ENCODE results near the gene DYDC2.
"Not testable (repeated sequence)": the region's sequence is repeated elsewhere in the genome, so short reads cannot be mapped to it uniquely, and the experiment has no call there.

Gene DYDC2

DNA sequence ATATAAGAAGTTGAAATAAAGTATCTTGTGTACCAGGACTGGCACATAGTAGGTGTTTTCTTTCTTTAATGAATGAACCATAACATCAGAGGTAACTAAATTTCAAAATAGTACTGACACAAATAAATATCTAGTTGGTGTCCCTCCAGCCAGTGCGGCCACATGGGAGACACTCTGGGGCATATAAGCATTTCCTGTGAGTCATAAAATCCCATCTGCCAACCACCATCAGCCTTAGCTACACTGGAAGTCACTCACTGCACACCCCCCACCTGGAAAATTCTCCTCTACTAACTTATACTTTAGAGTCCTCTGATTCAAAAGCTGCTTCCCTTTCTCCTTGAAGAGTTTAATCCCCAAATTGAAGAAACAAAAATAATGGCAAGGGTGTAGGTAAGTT lies 32.5 kb upstream of the DYDC2 start:
- Histone ChIP-seq H3K27ac (ENCODE audit: low read depth, low read length) (no peak overlapping the region), H3K4me1 (ENCODE audit: control insufficient read depth, insufficient read depth, low read length) (peaks cover 5% of the 10 kb centered on the region; the same call in 1 of the 2 replicates), H3K9me3 (ENCODE audit: control insufficient read depth, insufficient read depth, low read depth, low read length) (no peaks in the 10 kb centered on the region), H3K4me3 (ENCODE audit: low read depth, low read length) (no peak overlapping the region), H3K36me3 (ENCODE audit: control insufficient read depth, insufficient read depth, low read length) (no peaks in the 10 kb centered on the region), H3K27me3 (ENCODE audit: control insufficient read depth, insufficient read depth, low read length) (peaks cover 2% of the 10 kb centered on the region; the same call in 1 of the 2 replicates), H3K9ac (ENCODE audit: low read length) (no peak overlapping the region)

DNA sequence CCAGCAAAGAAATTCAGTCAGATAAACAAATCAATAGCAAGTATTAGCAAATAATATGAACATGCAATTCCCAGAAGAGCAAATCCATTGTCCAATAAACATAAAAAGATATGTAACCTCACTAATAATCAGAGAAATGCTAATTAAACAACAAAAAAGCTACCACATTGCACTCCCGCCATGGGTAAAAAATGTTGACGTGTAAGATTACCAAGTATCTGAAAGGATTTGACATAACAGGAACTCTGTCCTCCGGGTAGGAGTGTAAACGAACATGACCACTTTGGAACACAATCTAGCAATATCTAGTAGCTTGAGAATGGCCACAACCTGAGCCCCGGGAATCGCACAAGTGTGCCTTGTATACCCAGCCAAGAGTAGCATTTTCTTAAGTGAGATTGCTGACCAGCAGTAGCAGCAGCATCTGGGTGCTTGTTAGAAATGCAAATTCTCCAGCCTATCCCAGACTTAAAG lies 31.7 kb upstream of the DYDC2 start:
- Histone ChIP-seq H3K4me1 (ENCODE audit: control insufficient read depth, insufficient read depth, low read length) (peaks cover 5% of the 10 kb centered on the region; the same call in 1 of the 2 replicates), H3K27me3 (ENCODE audit: control insufficient read depth, insufficient read depth, low read length) (peaks cover 2% of the 10 kb centered on the region; the same call in 1 of the 2 replicates), H3K9ac (ENCODE audit: low read length) (no peak overlapping the region), H3K27ac (ENCODE audit: low read depth, low read length) (no peak overlapping the region), H3K4me3 (ENCODE audit: low read depth, low read length) (no peak overlapping the region), H3K9me3 (ENCODE audit: control insufficient read depth, insufficient read depth, low read depth, low read length) (no peaks in the 10 kb centered on the region), H3K36me3 (ENCODE audit: control insufficient read depth, insufficient read depth, low read length) (no peaks in the 10 kb centered on the region)

DNA sequence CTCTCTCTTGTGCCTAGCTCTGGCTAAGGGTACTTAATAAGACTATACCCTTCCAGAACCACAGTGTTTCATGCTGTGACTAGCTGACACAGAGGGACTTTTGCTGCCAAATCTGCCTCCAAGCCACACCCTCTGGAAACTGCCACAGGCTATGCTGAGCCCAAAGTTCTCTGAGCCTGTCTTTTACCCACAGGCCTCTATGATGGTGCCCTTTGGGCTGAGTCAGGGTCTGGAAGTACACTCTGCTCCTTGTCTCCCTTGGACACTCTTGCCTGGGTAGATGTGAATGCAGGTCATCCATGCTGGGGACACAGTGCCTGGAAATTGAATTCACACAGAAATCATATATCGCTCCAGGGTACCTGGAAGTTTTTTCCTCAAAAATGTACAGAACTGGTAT lies 22.6 kb upstream of the DYDC2 start:
- Histone ChIP-seq H3K4me1 (ENCODE audit: control insufficient read depth, insufficient read depth, low read length) (no peaks in the 10 kb centered on the region), H3K4me3 (ENCODE audit: low read depth, low read length) (no peak overlapping the region), H3K36me3 (ENCODE audit: control insufficient read depth, insufficient read depth, low read length) (no peaks in the 10 kb centered on the region), H3K9me3 (ENCODE audit: control insufficient read depth, insufficient read depth, low read depth, low read length) (no peaks in the 10 kb centered on the region), H3K27me3 (ENCODE audit: control insufficient read depth, insufficient read depth, low read length) (no peaks in the 10 kb centered on the region; the same call in 1 of the 2 replicates), H3K27ac (ENCODE audit: low read depth, low read length) (no peak overlapping the region), H3K9ac (ENCODE audit: low read length) (no peak overlapping the region)

DNA sequence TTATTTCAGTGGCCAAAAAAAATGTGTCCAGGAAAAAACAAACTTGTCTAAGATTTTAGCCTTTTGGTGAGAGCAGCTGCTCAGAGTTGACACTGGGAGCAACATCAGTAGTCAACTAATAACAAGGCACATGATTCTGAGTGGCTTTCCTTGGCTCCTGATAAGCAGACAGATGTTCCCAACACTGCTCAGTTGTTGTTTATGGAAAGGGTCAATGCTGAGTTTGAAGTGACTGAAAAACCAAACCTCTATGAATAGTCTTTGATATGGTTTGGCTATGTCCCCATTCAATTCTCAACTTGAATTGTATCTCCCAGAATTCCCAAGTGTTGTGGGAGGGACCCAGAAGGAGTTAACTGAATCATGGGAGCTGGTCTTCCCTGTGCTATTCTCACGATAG lies 12.3 kb upstream of the DYDC2 start:
- Histone ChIP-seq H3K27me3 (ENCODE audit: control insufficient read depth, insufficient read depth, low read length) (no peaks in the 10 kb centered on the region), H3K9ac (ENCODE audit: low read length) (no peak overlapping the region), H3K4me1 (ENCODE audit: control insufficient read depth, insufficient read depth, low read length) (no peaks in the 10 kb centered on the region), H3K36me3 (ENCODE audit: control insufficient read depth, insufficient read depth, low read length) (no peaks in the 10 kb centered on the region), H3K9me3 (ENCODE audit: control insufficient read depth, insufficient read depth, low read depth, low read length) (no peaks in the 10 kb centered on the region), H3K27ac (ENCODE audit: low read depth, low read length) (no peak overlapping the region), H3K4me3 (ENCODE audit: low read depth, low read length) (no peak overlapping the region)

DNA sequence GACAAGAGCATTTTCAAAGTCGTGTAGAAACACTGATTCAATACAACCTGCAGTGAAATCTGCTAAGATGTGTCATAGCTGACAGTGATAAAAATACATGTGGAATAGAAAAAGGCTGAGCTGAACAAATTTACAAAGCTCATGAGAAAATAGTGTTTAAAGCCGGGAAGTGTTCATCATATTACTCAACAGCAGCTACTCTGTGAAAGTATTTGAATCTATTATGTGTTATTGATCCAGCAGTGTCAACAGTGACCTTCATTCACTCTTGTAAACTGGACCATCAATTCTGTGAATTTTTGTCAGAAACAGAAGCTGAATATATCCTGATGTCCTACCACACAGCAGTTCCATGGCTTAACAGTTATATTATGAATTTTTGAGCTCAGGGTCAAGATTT lies 11.7 kb upstream of the DYDC2 start:
- Histone ChIP-seq H3K9me3 (ENCODE audit: control insufficient read depth, insufficient read depth, low read depth, low read length) (no peaks in the 10 kb centered on the region), H3K27ac (ENCODE audit: low read depth, low read length) (no peak overlapping the region), H3K27me3 (ENCODE audit: control insufficient read depth, insufficient read depth, low read length) (no peaks in the 10 kb centered on the region), H3K4me3 (ENCODE audit: low read depth, low read length) (no peak overlapping the region), H3K9ac (ENCODE audit: low read length) (no peak overlapping the region), H3K4me1 (ENCODE audit: control insufficient read depth, insufficient read depth, low read length) (no peaks in the 10 kb centered on the region), H3K36me3 (ENCODE audit: control insufficient read depth, insufficient read depth, low read length) (no peaks in the 10 kb centered on the region)

DNA sequence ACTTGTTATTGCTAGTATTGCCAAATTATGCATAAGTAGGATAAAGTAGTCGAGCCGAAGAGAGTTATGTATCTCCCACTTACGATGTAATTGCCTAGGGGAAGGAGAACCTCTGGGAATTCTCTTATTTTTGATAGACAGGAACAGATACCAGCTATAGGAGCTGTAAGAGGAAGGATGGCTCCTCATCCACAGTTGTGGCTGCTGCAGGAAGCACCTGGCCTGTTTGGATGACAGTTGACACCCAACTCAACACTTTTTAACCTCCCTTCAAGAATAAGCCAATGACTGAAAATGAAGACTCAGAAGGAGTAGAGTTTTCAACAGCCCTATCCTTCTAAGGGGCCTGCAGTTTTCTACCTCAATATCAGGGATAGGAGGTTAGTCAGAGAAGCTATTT lies 6.3 kb upstream of the DYDC2 start:
- Histone ChIP-seq H3K9me3 (ENCODE audit: control insufficient read depth, insufficient read depth, low read depth, low read length) (no peaks in the 10 kb centered on the region), H3K27ac (ENCODE audit: low read depth, low read length) (no peak overlapping the region)

DNA sequence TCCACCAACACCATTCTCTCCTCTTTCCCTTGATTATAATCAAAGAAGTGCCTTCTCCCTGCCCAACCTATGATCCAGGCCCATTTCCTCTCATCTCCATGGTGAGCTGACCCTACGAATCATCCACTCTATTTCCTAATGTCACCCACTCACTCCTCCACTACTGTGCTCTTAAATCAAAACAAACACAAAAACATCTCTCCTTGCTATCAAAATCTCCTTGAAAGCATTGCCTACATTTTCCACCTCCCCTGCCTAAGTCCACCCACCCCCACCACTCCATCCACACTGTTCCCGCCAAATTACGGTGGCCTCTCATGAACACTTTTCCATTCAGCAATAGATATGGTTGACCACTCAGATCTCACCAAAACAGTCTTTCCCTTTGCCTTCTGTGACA lies 5.4 kb upstream of the DYDC2 start:
- no peaks in the 10 kb centered on the region for H3K9me3 ChIP-seq (ENCODE audit: control insufficient read depth, insufficient read depth, low read depth, low read length)
- no peaks in the 10 kb centered on the region for H3K4me1 ChIP-seq (ENCODE audit: control insufficient read depth, insufficient read depth, low read length)
- no peak overlapping the region for H3K4me3 ChIP-seq (ENCODE audit: low read depth, low read length)
- H3K36me3 ChIP-seq (ENCODE audit: control insufficient read depth, insufficient read depth, low read length), result no peaks in the 10 kb centered on the region
- peaks cover 14% of the 10 kb centered on the region for H3K27me3 ChIP-seq (ENCODE audit: control insufficient read depth, insufficient read depth, low read length)
- H3K9ac ChIP-seq (ENCODE audit: low read length), result no peak overlapping the region
- no peak overlapping the region for H3K27ac ChIP-seq (ENCODE audit: low read depth, low read length)

More for the DNA sequence above, 6.3 kb upstream of the DYDC2 start:
- Histone ChIP-seq H3K4me1 (ENCODE audit: control insufficient read depth, insufficient read depth, low read length) (no peaks in the 10 kb centered on the region), H3K27me3 (ENCODE audit: control insufficient read depth, insufficient read depth, low read length) (peaks cover 4% of the 10 kb centered on the region), H3K4me3 (ENCODE audit: low read depth, low read length) (no peak overlapping the region), H3K36me3 (ENCODE audit: control insufficient read depth, insufficient read depth, low read length) (no peaks in the 10 kb centered on the region), H3K9ac (ENCODE audit: low read length) (no peak overlapping the region)

DNA sequence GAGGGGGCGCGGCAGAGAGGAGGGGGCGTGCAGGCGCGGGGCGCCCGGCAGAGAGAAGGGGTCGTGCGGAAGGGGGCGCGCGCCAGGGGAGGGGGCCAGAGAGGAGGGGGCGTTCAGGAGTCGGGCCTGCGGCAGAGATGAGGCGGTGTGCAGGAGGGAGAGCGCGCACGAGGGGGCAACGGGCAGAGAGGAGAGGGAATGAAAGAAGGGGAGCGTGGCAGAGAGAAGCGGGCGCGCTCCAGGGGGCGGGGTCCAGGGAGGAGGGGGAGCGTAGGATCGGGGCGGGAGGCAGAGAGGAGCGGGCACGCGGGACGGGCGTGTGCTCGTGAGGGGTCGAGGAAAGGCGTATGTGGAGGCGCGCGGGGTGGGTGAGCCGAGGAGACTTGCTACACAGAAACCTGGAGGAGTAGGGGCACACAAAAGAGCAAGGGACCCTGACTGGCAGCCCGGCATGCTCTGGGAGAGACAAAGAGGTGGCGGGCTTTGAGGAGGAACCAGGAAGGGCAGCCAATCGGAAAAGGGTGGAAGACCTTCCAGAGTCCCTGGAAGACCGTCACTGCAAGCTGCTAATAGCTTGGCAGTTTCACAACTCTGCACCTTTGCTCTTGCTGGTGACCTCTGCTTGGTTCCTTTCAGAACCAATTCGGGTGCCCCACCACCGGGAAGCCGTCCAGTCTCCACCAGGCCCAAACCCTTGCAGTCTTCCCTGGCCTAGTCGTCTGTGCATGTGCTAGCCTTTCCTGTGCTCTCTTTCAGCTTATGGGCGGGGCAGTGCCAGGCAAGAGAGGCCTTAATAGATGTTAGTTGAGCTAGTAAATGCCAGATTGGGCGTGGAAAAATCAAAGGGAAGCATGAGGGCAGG lies 639 bp downstream of the DYDC2 start:
- Histone ChIP-seq H3K9ac (ENCODE audit: low read length) (peak overlapping the region; percentile 42), H3K27ac (ENCODE audit: low read depth, low read length) (no peak overlapping the region), H3K36me3 (ENCODE audit: control insufficient read depth, insufficient read depth, low read length) (no peaks in the 10 kb centered on the region), H3K9me3 (ENCODE audit: control insufficient read depth, insufficient read depth, low read depth, low read length) (no peaks in the 10 kb centered on the region), H3K4me1 (ENCODE audit: control insufficient read depth, insufficient read depth, low read length) (no peaks in the 10 kb centered on the region), H3K27me3 (ENCODE audit: control insufficient read depth, insufficient read depth, low read length) (peaks cover 24% of the 10 kb centered on the region), H3K4me3 (ENCODE audit: low read depth, low read length) (peak overlapping the region; percentile 58)

DNA sequence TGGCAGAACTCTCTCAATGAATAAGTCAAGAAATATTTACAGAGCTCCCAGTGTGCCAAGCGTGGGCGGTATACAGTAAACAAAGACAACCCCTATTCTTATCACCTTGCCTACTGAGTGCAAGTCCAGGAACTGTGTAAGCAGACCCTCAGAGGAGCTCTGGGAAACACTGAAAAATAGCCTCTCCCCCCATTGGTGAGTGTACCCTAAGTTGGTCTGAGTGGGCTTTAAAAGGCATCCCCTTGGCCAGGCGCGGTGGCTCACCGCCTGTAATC lies 1.2 kb downstream of the DYDC2 start:
- Histone ChIP-seq H3K9ac (ENCODE audit: low read length) (no peak overlapping the region), H3K36me3 (ENCODE audit: control insufficient read depth, insufficient read depth, low read length) (no peaks in the 10 kb centered on the region), H3K4me3 (ENCODE audit: low read depth, low read length) (peak overlapping the region; percentile 58; the same call in 1 of the 2 replicates), H3K9me3 (ENCODE audit: control insufficient read depth, insufficient read depth, low read depth, low read length) (no peaks in the 10 kb centered on the region), H3K27me3 (ENCODE audit: control insufficient read depth, insufficient read depth, low read length) (peaks cover 24% of the 10 kb centered on the region), H3K4me1 (ENCODE audit: control insufficient read depth, insufficient read depth, low read length) (no peaks in the 10 kb centered on the region), H3K27ac (ENCODE audit: low read depth, low read length) (no peak overlapping the region)

DNA sequence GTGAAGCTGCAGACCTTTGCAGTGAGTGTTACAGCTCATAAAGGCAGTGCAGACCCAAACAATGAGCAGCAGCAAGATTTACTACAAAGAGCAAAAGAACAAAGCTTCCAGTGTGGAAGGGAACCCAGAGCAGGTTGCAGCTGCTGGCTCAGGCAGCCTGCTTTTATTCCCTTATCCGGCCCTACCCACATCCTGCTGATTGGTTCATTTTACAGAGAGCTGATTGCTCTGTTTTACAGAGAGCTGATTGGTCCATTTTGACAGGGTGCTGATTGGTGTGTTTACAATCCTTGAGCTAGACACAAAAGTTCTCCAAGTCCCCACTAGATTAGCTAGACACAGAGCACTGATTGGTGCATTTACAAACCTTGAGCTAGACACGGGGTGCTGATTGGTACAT lies 2.3 kb downstream of the DYDC2 start:
- H3K4me3 ChIP-seq (ENCODE audit: low read depth, low read length); H3K9ac ChIP-seq (ENCODE audit: low read length); H3K9me3 ChIP-seq (ENCODE audit: control insufficient read depth, insufficient read depth, low read depth, low read length); H3K36me3 ChIP-seq (ENCODE audit: control insufficient read depth, insufficient read depth, low read length); H3K27ac ChIP-seq (ENCODE audit: low read depth, low read length); H3K4me1 ChIP-seq (ENCODE audit: control insufficient read depth, insufficient read depth, low read length): not testable (repeated sequence)
- H3K27me3 ChIP-seq (ENCODE audit: control insufficient read depth, insufficient read depth, low read length), result peaks cover 24% of the 10 kb centered on the region

DNA sequence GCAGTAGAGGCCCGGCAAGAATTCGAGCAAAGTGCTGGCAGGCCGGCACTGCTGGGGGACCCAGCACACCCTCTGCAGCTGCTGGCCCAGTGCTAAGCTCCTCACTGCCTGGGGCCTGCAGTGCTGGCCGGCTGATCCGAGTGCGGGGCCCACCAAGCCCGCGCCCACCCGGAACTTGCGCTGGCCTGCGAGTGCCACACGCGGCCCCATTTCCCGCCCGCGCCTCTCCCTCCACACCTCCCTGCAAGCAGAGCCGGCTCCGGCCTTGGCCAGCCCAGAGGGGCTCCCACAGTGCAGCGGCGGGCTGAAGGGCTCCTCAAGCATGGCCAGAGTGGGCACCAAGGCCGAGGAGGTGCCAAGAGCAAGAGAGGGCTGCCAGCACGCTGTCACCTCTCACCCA lies 3.1 kb downstream of the DYDC2 start:
- Histone ChIP-seq H3K27ac (ENCODE audit: low read depth, low read length) (no peak overlapping the region), H3K4me3 (ENCODE audit: low read depth, low read length) (no peak overlapping the region), H3K9me3 (ENCODE audit: control insufficient read depth, insufficient read depth, low read depth, low read length) (no peaks in the 10 kb centered on the region), H3K36me3 (ENCODE audit: control insufficient read depth, insufficient read depth, low read length) (no peaks in the 10 kb centered on the region), H3K27me3 (ENCODE audit: control insufficient read depth, insufficient read depth, low read length) (peaks cover 24% of the 10 kb centered on the region), H3K4me1 (ENCODE audit: control insufficient read depth, insufficient read depth, low read length) (no peaks in the 10 kb centered on the region), H3K9ac (ENCODE audit: low read length) (no peak overlapping the region)
